ENCODE measurements around the gene OSBPL6. TPM values are rescaled to one million over a fixed set of nuclear protein-coding genes. Genes with fewer than 3 reads are reported as not detected.

OSBPL6 gene
- total and polyA plus RNA-seq, 10 of the 15 experiments (the other 5 are each of a cell fraction or from before 2014, with no cell fraction given): 0.01 to 0.08 (median 0.03) TPM; not detected in 5

- CTCF ChIA-PET: no interaction called here
These were observed 48.2 kb downstream of the OSBPL6 start for GRCh38 chr2:178242552-178242883.

GRCh38 chr2:178243961-178244360, 49.6 kb downstream of the OSBPL6 start:
- H3K4me3 ChIP-seq: no peak overlapping the region
- DNase-seq (ENCODE audit: low read depth, low spot score): no peak
- no TSS peak for BruUV-seq (replicated peaks)
- H3K27ac ChIP-seq (ENCODE audit: control insufficient read depth, insufficient read depth): no peak overlapping the region
- H2AFZ ChIP-seq (ENCODE audit: control insufficient read depth, low read depth, low read length): no peak overlapping the region
- 0% methylated on average over 1 of the region's 1 CpG for WGBS (ENCODE audit: insufficient coverage, insufficient replicate concordance, low lambda C conversion rate, missing lambda C conversion rate)
- FAIRE-seq: no peak
- no peak overlapping the region for H3K9ac ChIP-seq (ENCODE audit: control insufficient read depth, insufficient read depth, low read length)
- H4K20me1 ChIP-seq (ENCODE audit: control insufficient read depth, insufficient read depth): no peaks in the 10 kb centered on the region
- in situ Hi-C loops (cut with MboI): no loop called here
- no peaks in the 10 kb centered on the region for H3K4me1 ChIP-seq (ENCODE audit: control insufficient read depth, insufficient read depth, low read length)
- no peaks in the 10 kb centered on the region for H3K27me3 ChIP-seq (replicated peaks in 1 of 2; ENCODE audit: control insufficient read depth in 2 of 2, insufficient read depth in 2 of 2, low read length in 1 of 2)
- no peak for ATAC-seq
- SMC1A ChIA-PET (ENCODE audit: uncharacterized antibody, unreplicated experiment): no interaction called here
- CTCF ChIA-PET: no interaction called here
- POLR2A ChIA-PET: no interaction called here
- intact Hi-C loops (cut with micrococcal nuclease; ENCODE audit: unreplicated experiment): loop anchor here (2.0 kb wide), 1 partner anchor 21 kb away; no protein-coding TSS in a partner anchor
- H3K4me2 ChIP-seq (ENCODE audit: control insufficient read depth, insufficient read depth): no peak overlapping the region
- RAD21 ChIA-PET (ENCODE audit: unreplicated experiment): no interaction called here
- H3K36me3 ChIP-seq (ENCODE audit: control insufficient read depth in 2 of 2, insufficient read depth in 2 of 2, low read length in 1 of 2): no peaks in the 10 kb centered on the region
- no peaks in the 10 kb centered on the region for H3K79me2 ChIP-seq (ENCODE audit: control insufficient read depth, insufficient read depth, low read length)
- H3K9me3 ChIP-seq (replicated peaks; ENCODE audit: control insufficient read depth, insufficient read depth, low read length): no peaks in the 10 kb centered on the region
- TF ChIP-seq PKNOX1 (IDR thresholded peaks at IDR 0.05) (no peak), IKZF1 (conservative IDR thresholded peaks at IDR 0.05) (no peak), KAT2A (conservative IDR thresholded peaks at IDR 0.05; ENCODE audit: control insufficient read depth, low read depth, low read length) (no peak), ZNF207 (IDR thresholded peaks at IDR 0.05; ENCODE audit: borderline replicate concordance) (no peak), MEF2B (IDR thresholded peaks at IDR 0.05; ENCODE audit: partially characterized antibody, poor library complexity, severe bottlenecking) (no peak), TCF12 (IDR thresholded peaks at IDR 0.05; ENCODE audit: low read depth, low read length) (no peak), PAX5 (IDR thresholded peaks at IDR 0.05; ENCODE audit: borderline replicate concordance, low read depth, low read length) (no peak), CHD2 (IDR thresholded peaks at IDR 0.05; ENCODE audit: borderline replicate concordance, low read depth, low read length) (no peak)

More at GRCh38 chr2:178242552-178242883, 48.2 kb downstream of the OSBPL6 start:
- no peaks in the 10 kb centered on the region for H3K4me1 ChIP-seq (ENCODE audit: control insufficient read depth, insufficient read depth, low read length)
- ChIA-PET SMC1A (ENCODE audit: uncharacterized antibody, unreplicated experiment) (no interaction called here), RAD21 (ENCODE audit: unreplicated experiment) (no interaction called here), POLR2A (no interaction called here)
- intact Hi-C loops (cut with micrococcal nuclease; ENCODE audit: unreplicated experiment): loop anchor here (2.0 kb wide), 1 partner anchor 20 kb away; no protein-coding TSS in a partner anchor
- 84% methylated on average over 2 of the region's 2 CpGs for WGBS (ENCODE audit: insufficient coverage, insufficient replicate concordance, low lambda C conversion rate, missing lambda C conversion rate)
- no peak for ATAC-seq
- TF ChIP-seq IRF4 (IDR thresholded peaks at IDR 0.05; ENCODE audit: low read depth, low read length) (no peak), BCL3 (IDR thresholded peaks at IDR 0.05; ENCODE audit: borderline replicate concordance, insufficient read depth, low read depth, low read length, poor library complexity, severe bottlenecking) (no peak), EED (IDR thresholded peaks at IDR 0.05; ENCODE audit: low read depth) (no peak), SMAD5 (IDR thresholded peaks at IDR 0.05; ENCODE audit: low read depth) (no peak)
- H3K9me3 ChIP-seq (replicated peaks; ENCODE audit: control insufficient read depth, insufficient read depth, low read length): no peaks in the 10 kb centered on the region
- in situ Hi-C loops (cut with MboI): no loop called here
- no peaks in the 10 kb centered on the region for H4K20me1 ChIP-seq (ENCODE audit: control insufficient read depth, insufficient read depth)
- no peak for DNase-seq (ENCODE audit: low read depth, low spot score)
- H3K36me3 ChIP-seq (ENCODE audit: control insufficient read depth in 2 of 2, insufficient read depth in 2 of 2, low read length in 1 of 2): no peaks in the 10 kb centered on the region
- no peaks in the 10 kb centered on the region for H3K27me3 ChIP-seq (replicated peaks in 1 of 2; ENCODE audit: control insufficient read depth in 2 of 2, insufficient read depth in 2 of 2, low read length in 1 of 2)
- no peak overlapping the region for H2AFZ ChIP-seq (ENCODE audit: control insufficient read depth, low read depth, low read length)
- H3K27ac ChIP-seq (ENCODE audit: control insufficient read depth, insufficient read depth): no peak overlapping the region
- H3K4me2 ChIP-seq (ENCODE audit: control insufficient read depth, insufficient read depth): no peak overlapping the region
- no peaks in the 10 kb centered on the region for H3K79me2 ChIP-seq (ENCODE audit: control insufficient read depth, insufficient read depth, low read length)
- no peak overlapping the region for H3K4me3 ChIP-seq
- no TSS peak for BruUV-seq (replicated peaks)
- no peak for FAIRE-seq
- no peak overlapping the region for H3K9ac ChIP-seq (ENCODE audit: control insufficient read depth, insufficient read depth, low read length)
